Nephron (organoid): ENCODE measurements around the gene PLA2G5.

ENCODE experiments used
- H3K27ac Mint-ChIP-seq, 3 experiments: 2 replicates each; pipeline ENCODE4 v1.8.0; 2020; ENCODE audit warnings: mixed read lengths in 3 of 3, mild to moderate bottlenecking in 2 of 3, moderate library complexity in 1 of 3
- H3K27me3 Mint-ChIP-seq: 2 replicates; pipeline ENCODE4 v1.8.0; 2021; ENCODE audit warnings: low read depth, mild to moderate bottlenecking, moderate library complexity, mixed read lengths
- H3K36me3 Mint-ChIP-seq: 2 replicates; pipeline ENCODE4 v1.8.0; 2020; ENCODE audit warnings: low read depth, mixed read lengths
- H3K4me1 Mint-ChIP-seq: 2 replicates; pipeline ENCODE4 v1.8.0; 2020; ENCODE audit warnings: mixed read lengths
- H3K4me3 Mint-ChIP-seq, 3 experiments: 2 replicates each; pipeline ENCODE4 v1.8.0; 2020; ENCODE audit warnings: mild to moderate bottlenecking in 3 of 3, mixed read lengths in 3 of 3, moderate library complexity in 2 of 3
- H3K9me3 Mint-ChIP-seq: 2 replicates; pipeline ENCODE4 v1.8.0; 2020; ENCODE audit warnings: mixed read lengths
- CTCF ChIP-seq, 3 experiments: fragments of 200-600 bp; sonication (generic); IDR thresholded peaks; one replicate each; pipeline ENCODE4 v1.5.0; 2021; ENCODE audit warnings: antibody characterized with exemption in 3 of 3; ENCODE audit not compliant: unreplicated experiment in 3 of 3

PLA2G5 gene

DNA sequence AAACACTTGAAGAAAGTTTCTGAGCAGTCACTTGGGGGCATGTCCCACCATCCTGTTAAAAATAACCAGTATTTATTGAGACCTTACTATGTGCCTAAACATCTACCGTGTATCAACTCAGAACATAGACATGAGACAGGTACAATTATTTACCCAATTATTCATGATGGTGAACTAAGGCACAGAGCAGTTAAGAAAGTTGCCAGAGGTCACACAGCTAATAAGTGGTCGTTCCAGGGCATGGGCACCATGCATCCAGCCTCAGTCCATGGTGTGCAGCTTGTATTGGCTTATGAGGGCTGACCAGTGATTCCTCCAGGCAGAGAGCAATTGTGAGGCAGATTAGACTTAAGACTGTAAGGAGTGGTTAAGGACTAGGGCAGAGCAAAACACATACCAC, 5.4 kb downstream of the PLA2G5 start:
- Mint-ChIP-seq H3K4me1 (no peaks in the 10 kb centered on the region), H3K9me3 (no peaks in the 10 kb centered on the region), H3K4me3 (no peak overlapping the region), H3K27me3 (peaks cover 22% of the 10 kb centered on the region), H3K27ac (no peak overlapping the region), H3K36me3 (no peaks in the 10 kb centered on the region)
- TF ChIP-seq CTCF (IDR thresholded peaks at IDR 0.05; ENCODE audit: unreplicated experiment in 3 of 3), result no peak

- H3K9me3 Mint-ChIP-seq, result no peaks in the 10 kb centered on the region
- no peaks in the 10 kb centered on the region for H3K36me3 Mint-ChIP-seq
- H3K4me1 Mint-ChIP-seq, result no peaks in the 10 kb centered on the region
These were observed 6.2 kb downstream of the PLA2G5 start for GRCh38 chr1:20076223-20076622.

GRCh38 chr1:20076710-20077461, 6.9 kb downstream of the PLA2G5 start:
- Mint-ChIP-seq H3K9me3 (no peaks in the 10 kb centered on the region), H3K4me3 (no peak overlapping the region), H3K36me3 (no peaks in the 10 kb centered on the region), H3K27ac (no peak overlapping the region), H3K27me3 (peaks cover 26% of the 10 kb centered on the region), H3K4me1 (no peaks in the 10 kb centered on the region)
- TF ChIP-seq CTCF (IDR thresholded peaks at IDR 0.05; ENCODE audit: unreplicated experiment in 3 of 3), result no peak

More at GRCh38 chr1:20076223-20076622, 6.2 kb downstream of the PLA2G5 start:
- no peak overlapping the region for H3K27ac Mint-ChIP-seq
- peaks cover 26% of the 10 kb centered on the region for H3K27me3 Mint-ChIP-seq
- no peak overlapping the region for H3K4me3 Mint-ChIP-seq
- TF ChIP-seq CTCF (IDR thresholded peaks at IDR 0.05; ENCODE audit: unreplicated experiment in 3 of 3), result no peak

GRCh38 chr1:20078171-20078651, 8.2 kb downstream of the PLA2G5 start:
- H3K27ac Mint-ChIP-seq, result no peak overlapping the region
- H3K27me3 Mint-ChIP-seq, result peaks cover 26% of the 10 kb centered on the region
- TF ChIP-seq CTCF (IDR thresholded peaks at IDR 0.05; ENCODE audit: unreplicated experiment in 3 of 3), result no peak
- H3K36me3 Mint-ChIP-seq, result no peaks in the 10 kb centered on the region
- no peak overlapping the region for H3K4me3 Mint-ChIP-seq
- H3K4me1 Mint-ChIP-seq, result no peaks in the 10 kb centered on the region
- no peaks in the 10 kb centered on the region for H3K9me3 Mint-ChIP-seq

- Mint-ChIP-seq H3K27ac (no peak overlapping the region), H3K4me3 (no peak overlapping the region), H3K4me1 (no peaks in the 10 kb centered on the region), H3K36me3 (no peaks in the 10 kb centered on the region), H3K9me3 (no peaks in the 10 kb centered on the region), H3K27me3 (peaks cover 24% of the 10 kb centered on the region)
- TF ChIP-seq CTCF (IDR thresholded peaks at IDR 0.05; ENCODE audit: unreplicated experiment in 3 of 3), result no peak
These were observed 8.7 kb downstream of the PLA2G5 start for GRCh38 chr1:20078711-20079110.
